Left ventricle myocardium inferior (tissue), 1 donor: ENCODE measurements around the gene SPATC1L. TPM values are rescaled to one million over a fixed set of nuclear protein-coding genes. Genes with fewer than 3 reads are reported as not detected.

Experiments
- DNase-seq: peaks from one replicate; pipeline ENCODE4 v3.0.0-alpha.2; 2020
- H3K27ac ChIP-seq: fragments of 200-600 bp; replicated peaks from 2 replicates; pipeline ENCODE4 v1.8.0; 2021
- H3K27me3 ChIP-seq: fragments of 200-600 bp; 2 replicates; pipeline ENCODE4 v1.8.0; 2021; ENCODE audit warnings: low read depth
- H3K36me3 ChIP-seq: fragments of 200-600 bp; 2 replicates; pipeline ENCODE4 v1.8.0; 2021
- H3K4me1 ChIP-seq: fragments of 200-600 bp; 2 replicates; pipeline ENCODE4 v1.8.0; 2021
- H3K4me3 ChIP-seq: fragments of 200-600 bp; 2 replicates; pipeline ENCODE4 v1.8.0; 2021; ENCODE audit warnings: mild to moderate bottlenecking, moderate library complexity
- H3K9me3 ChIP-seq: fragments of 200-600 bp; replicated peaks from 2 replicates; pipeline ENCODE4 v1.8.0; 2021
- intact Hi-C: fragments of 100-400 bp; cut with micrococcal nuclease; formaldehyde crosslinking; loops from one replicate; pipeline ENCODE4 v1.11.0; 2022
- total RNA-seq: library from RNA; stranded (reverse); fragmentation: NEBNext Ultra II Directional; extraction: Animal tissue kit (Norgen Biotek cat#: 25700); gene quantifications from one replicate; pipeline ENCODE4 v1.2.1, GENCODE V29; 2021
- TF ChIP-seq, protein P1 (sequence below): fragments of 200-600 bp; IDR thresholded peaks from 2 replicates; pipeline ENCODE4 v1.8.0; 2021; ENCODE audit warnings: antibody characterized with exemption, mild to moderate bottlenecking, borderline replicate concordance
- donor health status: DM: no; HTN: yes; CAD: no; lungs with severe emphysema.

Gene SPATC1L
- total RNA-seq, 1 donor from 2014 or later, result 7.0 TPM

GRCh38 chr21:46165098-46165497, 19.2 kb downstream of the SPATC1L start:
- DNase-seq, result no peak
- TF ChIP-seq, protein P1, sequence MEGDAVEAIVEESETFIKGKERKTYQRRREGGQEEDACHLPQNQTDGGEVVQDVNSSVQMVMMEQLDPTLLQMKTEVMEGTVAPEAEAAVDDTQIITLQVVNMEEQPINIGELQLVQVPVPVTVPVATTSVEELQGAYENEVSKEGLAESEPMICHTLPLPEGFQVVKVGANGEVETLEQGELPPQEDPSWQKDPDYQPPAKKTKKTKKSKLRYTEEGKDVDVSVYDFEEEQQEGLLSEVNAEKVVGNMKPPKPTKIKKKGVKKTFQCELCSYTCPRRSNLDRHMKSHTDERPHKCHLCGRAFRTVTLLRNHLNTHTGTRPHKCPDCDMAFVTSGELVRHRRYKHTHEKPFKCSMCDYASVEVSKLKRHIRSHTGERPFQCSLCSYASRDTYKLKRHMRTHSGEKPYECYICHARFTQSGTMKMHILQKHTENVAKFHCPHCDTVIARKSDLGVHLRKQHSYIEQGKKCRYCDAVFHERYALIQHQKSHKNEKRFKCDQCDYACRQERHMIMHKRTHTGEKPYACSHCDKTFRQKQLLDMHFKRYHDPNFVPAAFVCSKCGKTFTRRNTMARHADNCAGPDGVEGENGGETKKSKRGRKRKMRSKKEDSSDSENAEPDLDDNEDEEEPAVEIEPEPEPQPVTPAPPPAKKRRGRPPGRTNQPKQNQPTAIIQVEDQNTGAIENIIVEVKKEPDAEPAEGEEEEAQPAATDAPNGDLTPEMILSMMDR, result no peak
- intact Hi-C loops, result no loop called here

GRCh38 chr21:46163380-46163779, 20.9 kb downstream of the SPATC1L start:
- no peak overlapping the region for H3K4me3 ChIP-seq
- DNase-seq, result no peak
- intact Hi-C loops, result no loop called here
- no peak overlapping the region for H3K27ac ChIP-seq
- no peaks in the 10 kb centered on the region for H3K27me3 ChIP-seq
- no peaks in the 10 kb centered on the region for H3K4me1 ChIP-seq
- peaks cover 15% of the 10 kb centered on the region for H3K36me3 ChIP-seq
- TF ChIP-seq, protein P1, result no peak
- H3K9me3 ChIP-seq, result no peaks in the 10 kb centered on the region

More at GRCh38 chr21:46165098-46165497, 19.2 kb downstream of the SPATC1L start:
- Histone ChIP-seq H3K36me3 (peaks cover 15% of the 10 kb centered on the region), H3K9me3 (no peaks in the 10 kb centered on the region), H3K27me3 (no peaks in the 10 kb centered on the region), H3K4me1 (no peaks in the 10 kb centered on the region), H3K27ac (no peak overlapping the region), H3K4me3 (no peak overlapping the region)

DNA sequence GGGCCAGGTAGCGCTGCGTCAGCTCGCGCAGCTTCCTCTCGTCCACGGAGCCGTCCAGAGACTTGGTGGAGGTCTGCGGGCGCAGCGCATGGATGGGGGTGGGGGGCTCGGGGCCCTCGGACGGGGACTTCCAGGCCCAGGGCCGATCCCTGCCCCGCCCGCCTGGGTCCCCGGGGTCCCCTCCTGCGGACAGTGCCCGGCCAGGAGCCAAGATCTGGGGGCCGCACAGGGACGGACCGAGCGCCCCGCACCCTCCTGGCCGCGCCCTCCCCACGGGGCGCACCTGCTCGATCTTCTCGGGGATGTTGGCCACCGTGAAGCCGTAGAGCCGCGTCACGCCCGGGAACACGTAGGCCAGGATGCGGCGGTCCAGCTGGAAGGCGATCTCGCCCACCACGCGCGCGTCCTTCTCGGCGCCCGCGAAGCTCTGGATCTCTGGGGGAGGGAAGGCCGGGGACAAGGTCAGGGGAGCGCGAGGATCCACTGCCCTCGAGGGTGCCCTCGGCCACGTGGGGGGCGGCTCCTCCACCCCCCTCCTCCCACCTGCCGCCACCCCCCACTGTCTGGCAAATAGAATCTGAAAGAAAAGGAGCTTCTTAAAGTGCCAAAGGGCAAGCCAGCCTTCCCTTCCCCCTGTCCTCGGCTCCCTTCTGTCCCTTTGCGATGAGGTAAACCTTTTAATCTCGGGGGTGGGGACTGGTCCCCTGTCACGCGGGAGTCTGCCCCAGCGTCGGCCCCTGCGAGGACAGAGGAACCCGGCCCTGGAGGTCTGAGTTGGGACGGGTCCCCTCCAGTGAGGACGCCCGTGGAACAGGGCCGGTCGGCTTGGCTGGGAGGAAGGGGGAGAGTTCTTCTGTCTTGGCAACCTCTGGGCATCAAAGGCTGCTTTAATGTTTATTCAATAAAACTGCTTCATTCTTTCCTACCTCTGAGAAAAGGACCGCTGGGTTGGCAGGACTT, 22.3 kb downstream of the SPATC1L start:
- no peaks in the 10 kb centered on the region for H3K27me3 ChIP-seq
- TF ChIP-seq, protein P1, result no peak
- no peak overlapping the region for H3K27ac ChIP-seq
- no peaks in the 10 kb centered on the region for H3K9me3 ChIP-seq
- no peaks in the 10 kb centered on the region for H3K4me1 ChIP-seq
- peaks cover 15% of the 10 kb centered on the region for H3K36me3 ChIP-seq
- H3K4me3 ChIP-seq, result no peak overlapping the region
- DNase-seq, result no peak
- intact Hi-C loops, result no loop called here

- no peaks in the 10 kb centered on the region for H3K4me1 ChIP-seq
- no peaks in the 10 kb centered on the region for H3K27me3 ChIP-seq
- DNase-seq, result no peak
- H3K9me3 ChIP-seq, result no peaks in the 10 kb centered on the region
- H3K27ac ChIP-seq, result no peak overlapping the region
- TF ChIP-seq, protein P1, result no peak
- H3K4me3 ChIP-seq, result no peak overlapping the region
- intact Hi-C loops, result no loop called here
- H3K36me3 ChIP-seq, result peaks cover 15% of the 10 kb centered on the region
Observed at GRCh38 chr21:46160907-46161632, 23.2 kb downstream of the SPATC1L start.

DNA sequence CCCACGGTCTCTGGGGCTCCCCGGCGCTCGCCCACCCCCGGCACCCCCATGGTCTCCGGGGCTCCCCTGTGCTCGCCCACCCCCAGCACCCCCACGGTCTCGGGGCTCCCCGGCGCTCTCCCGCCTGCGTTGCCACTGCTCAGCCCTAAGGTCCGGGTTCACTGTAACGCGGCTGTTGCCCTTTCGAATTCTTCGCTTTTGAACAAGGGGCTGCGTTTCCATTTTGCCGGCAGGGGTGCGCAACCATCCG, 23.7 kb downstream of the SPATC1L start:
- TF ChIP-seq, protein P1, result no peak
- intact Hi-C loops, result no loop called here
- Histone ChIP-seq H3K27ac (no peak overlapping the region), H3K36me3 (peaks cover 15% of the 10 kb centered on the region), H3K9me3 (no peaks in the 10 kb centered on the region), H3K27me3 (no peaks in the 10 kb centered on the region), H3K4me3 (no peak overlapping the region), H3K4me1 (no peaks in the 10 kb centered on the region)
- no peak for DNase-seq
